Ovary (tissue), 9 donors: ENCODE results near the gene GSTT4. TPM values are rescaled to one million over a fixed set of nuclear protein-coding genes. Genes with fewer than 3 reads are reported as not detected.
A peak's percentile ranks its signal among the peaks of the same experiment; 100 is the strongest.
"Not testable (repeated sequence)": the region's sequence is repeated elsewhere in the genome, so short reads cannot be mapped to it uniquely, and the experiment has no call there.

Experiments
- DNase-seq, 5 donors: peaks; one replicate each; pipeline ENCODE4 v3.0.0-alpha.2; 2019 to 2020
- H3K27ac ChIP-seq, 2 donors: fragments of 200-600 bp; one replicate each; pipeline versions ENCODE4 v1.5.1 to v1.8.0; 2019 to 2022
- H3K27me3 ChIP-seq: fragments of 200-600 bp; one replicate; pipeline ENCODE4 v1.8.0; 2022
- H3K36me3 ChIP-seq: fragments of 200-600 bp; sonication (generic); one replicate; pipeline ENCODE4 v1.5.1; 2019
- H3K4me1 ChIP-seq: one replicate; pipeline ENCODE4 v1.8.1; 2013; ENCODE audit warnings: mild to moderate bottlenecking, moderate library complexity; ENCODE audit not compliant: insufficient read depth
- H3K4me3 ChIP-seq: fragments of 200-600 bp; sonication (generic); one replicate; pipeline ENCODE4 v1.5.1; 2017
- H3K9me3 ChIP-seq, 2 donors: fragments of 200-600 bp in 1 of 2; sonication (generic) in 1 of 2; one replicate each; pipeline versions ENCODE4 v1.5.1 to v1.8.1; 2013 to 2019; ENCODE audit warnings: mild to moderate bottlenecking in 1 of 2, moderate library complexity in 1 of 2
- EP300 ChIP-seq: sonication (generic); formaldehyde crosslinking; IDR thresholded peaks from one replicate; pipeline ENCODE4 v1.6.1; 2017; ENCODE audit warnings: antibody characterized with exemption
- WGBS, 3 donors: extraction: QIAGEN DNeasy Blood & Tissue Kit in 1 of 3; methylation state at CpG; one replicate each; pipeline versions ENCODE4 v1.1.5 to v1.1.7; 2013 to 2017; 5-methylcytosine and 5-hydroxymethylcytosine counted together
- intact Hi-C, 4 donors: fragments of 100-400 bp; cut with DNase I; formaldehyde crosslinking; loops; one replicate each; pipeline versions ENCODE4 v1.11.0 to v1.15.1; 2022 to 2023
- polyA plus RNA-seq, 2 donors: library from polyadenylated mRNA; stranded (reverse); fragments of 200-250 nt in 1 of 2; fragments of 350-450 nt in 1 of 2; fragmentation: Illumina TruSeq in 1 of 2; extraction: RNeasy Lipid Tissue Mini Kit (QIAGEN cat#74804) in 1 of 2; gene quantifications; one replicate each; pipeline ENCODE4 v1.2.3, GENCODE V29; 2013 to 2014
- total RNA-seq, 7 donors: library from RNA; depleted of rRNA in 2 of 7; stranded (reverse); fragments of >200 nt in 2 of 7; fragmentation: NEBNext Ultra II Directional in 3 of 7; extraction: Animal tissue kit (Norgen Biotek cat#: 25700) in 3 of 7; gene quantifications; one replicate each; pipeline versions ENCODE4 v1.1.0 to v1.2.4, GENCODE V29; 2016 to 2023
- TF ChIP-seq, protein P1 (sequence below), 3 donors: fragments of 450-650 bp in 2 of 3; fragments of 200-600 bp in 1 of 3; IDR thresholded peaks; one replicate each; pipeline versions ENCODE4 v1.5.1 to v1.8.0; 2016 to 2022; ENCODE audit warnings: antibody characterized with exemption in 3 of 3, mild to moderate bottlenecking in 1 of 3
- donor health status: DM: no; HTN: no; CAD: no; lungs with moderate emphysema.
- donor health status: DM: no; HTN: no; CAD: no.
- donor health status: Bipolar disorder and iron deficiency.
- donor health status: DM: yes; HTN: yes; CAD: no.
- donor health status: DM: no; HTN: no; CAD: no.
- donor health status: DM: yes; HTN: yes; CAD: no.

Gene GSTT4
- total and polyA plus RNA-seq, 9 donors = not detected

DNA sequence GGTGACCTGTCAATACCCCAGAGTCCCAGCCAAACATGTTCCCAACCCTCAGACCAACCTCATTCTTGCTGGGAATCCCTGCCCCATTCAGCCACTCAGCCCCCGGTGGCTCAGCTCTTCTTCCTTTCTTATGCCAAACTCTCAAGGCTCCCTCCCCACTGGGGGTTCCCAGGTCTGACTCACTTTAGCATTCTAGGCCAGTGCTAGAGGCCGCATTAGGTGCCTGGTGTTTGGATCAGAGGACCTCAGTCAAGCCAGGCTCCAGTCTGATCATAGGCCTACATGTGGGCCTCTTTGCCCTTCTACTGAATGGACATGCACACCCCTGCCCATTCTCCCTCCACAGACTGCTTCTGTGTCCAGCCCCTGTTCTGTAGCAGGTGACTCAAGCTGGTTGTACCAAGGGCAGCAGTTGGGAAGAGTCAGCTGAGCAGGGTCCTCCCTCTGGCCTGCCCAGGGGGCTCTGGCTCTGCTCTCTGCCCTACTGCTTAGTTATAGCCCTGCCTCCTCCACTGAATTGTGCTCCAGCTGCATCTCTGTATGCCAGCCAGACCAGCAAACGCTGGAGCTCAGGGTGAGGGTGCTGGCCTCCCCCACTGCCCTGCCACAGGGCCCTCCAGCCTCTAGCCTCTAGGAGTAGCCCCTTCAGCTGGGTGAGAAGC, 15.5 kb downstream of the GSTT4 start:
- H3K27me3 ChIP-seq, DNase-seq, H3K9me3 ChIP-seq, H3K4me1 ChIP-seq, H3K36me3 ChIP-seq, H3K4me3 ChIP-seq, H3K27ac ChIP-seq, intact Hi-C loops: not testable (repeated sequence)
- WGBS, 3 donors = 57 to 89% (median 88%) methylated on average over 1 to 2 of the region's 3 CpGs

DNA sequence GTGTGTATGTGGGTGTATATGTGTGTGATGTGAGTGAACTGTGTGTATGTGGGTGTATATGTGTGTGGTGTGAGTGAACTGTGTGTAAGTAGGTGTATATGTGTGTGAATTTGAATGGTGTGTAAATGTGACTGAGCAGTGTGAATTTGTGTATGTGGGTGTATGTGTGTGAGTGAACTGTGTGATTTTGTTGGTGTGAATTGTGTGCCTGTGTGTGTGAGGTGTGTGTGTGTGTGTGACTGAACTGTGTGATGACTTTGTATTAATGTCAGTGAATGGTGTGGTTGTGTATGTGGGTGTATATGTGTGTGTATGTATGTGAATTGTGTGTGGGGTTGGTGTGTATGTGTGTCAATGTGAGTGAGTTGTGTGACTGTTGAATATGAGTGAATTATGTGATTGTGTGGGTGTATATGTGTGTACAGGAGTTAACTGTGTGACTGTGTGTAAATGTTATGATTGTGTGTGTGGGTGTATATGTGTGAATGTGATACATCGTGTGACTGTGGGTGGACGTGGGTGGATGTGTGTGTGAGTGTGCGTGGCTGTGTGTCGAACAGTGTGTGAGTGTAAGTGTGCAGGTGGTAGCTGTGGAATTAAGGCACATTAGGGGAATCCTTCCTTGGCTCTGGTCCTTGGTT, 18.6 kb downstream of the GSTT4 start:
- intact Hi-C loops, H3K4me1 ChIP-seq, H3K27ac ChIP-seq, DNase-seq, H3K27me3 ChIP-seq, H3K9me3 ChIP-seq, H3K4me3 ChIP-seq, H3K36me3 ChIP-seq: not testable (repeated sequence)
- 75% methylated on average over 4 of the region's 4 CpGs; no CpG with 5 or more reads in 2 of the 3 donors for WGBS, 3 donors

GRCh38 chr22:23986089-23986488, 19.2 kb downstream of the GSTT4 start:
- intact Hi-C loops, DNase-seq: not testable (repeated sequence)

DNA sequence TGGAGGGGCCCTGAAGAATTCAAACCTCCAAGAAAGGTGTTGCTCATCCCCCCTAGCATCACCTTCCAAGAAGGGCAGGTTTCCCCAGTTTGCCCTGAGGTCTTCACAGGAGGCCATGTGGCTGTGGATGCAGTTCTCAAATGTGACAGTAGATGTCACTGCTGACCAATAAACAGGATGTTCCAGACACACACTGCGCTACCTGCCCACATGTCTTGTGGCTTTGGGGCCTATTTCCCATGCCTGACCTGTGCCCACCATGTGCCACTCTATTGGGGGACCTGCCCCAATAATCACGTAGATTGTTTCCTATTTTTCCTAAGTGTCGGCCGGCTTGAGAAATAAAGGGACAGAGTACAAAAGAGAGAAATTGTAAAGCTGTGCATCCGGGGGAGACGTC, 20.8 kb downstream of the GSTT4 start:
- TF ChIP-seq EP300 = no peak
- TF ChIP-seq, protein P1, sequence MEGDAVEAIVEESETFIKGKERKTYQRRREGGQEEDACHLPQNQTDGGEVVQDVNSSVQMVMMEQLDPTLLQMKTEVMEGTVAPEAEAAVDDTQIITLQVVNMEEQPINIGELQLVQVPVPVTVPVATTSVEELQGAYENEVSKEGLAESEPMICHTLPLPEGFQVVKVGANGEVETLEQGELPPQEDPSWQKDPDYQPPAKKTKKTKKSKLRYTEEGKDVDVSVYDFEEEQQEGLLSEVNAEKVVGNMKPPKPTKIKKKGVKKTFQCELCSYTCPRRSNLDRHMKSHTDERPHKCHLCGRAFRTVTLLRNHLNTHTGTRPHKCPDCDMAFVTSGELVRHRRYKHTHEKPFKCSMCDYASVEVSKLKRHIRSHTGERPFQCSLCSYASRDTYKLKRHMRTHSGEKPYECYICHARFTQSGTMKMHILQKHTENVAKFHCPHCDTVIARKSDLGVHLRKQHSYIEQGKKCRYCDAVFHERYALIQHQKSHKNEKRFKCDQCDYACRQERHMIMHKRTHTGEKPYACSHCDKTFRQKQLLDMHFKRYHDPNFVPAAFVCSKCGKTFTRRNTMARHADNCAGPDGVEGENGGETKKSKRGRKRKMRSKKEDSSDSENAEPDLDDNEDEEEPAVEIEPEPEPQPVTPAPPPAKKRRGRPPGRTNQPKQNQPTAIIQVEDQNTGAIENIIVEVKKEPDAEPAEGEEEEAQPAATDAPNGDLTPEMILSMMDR (IDR thresholded peaks at IDR 0.05) = peak in 2 of 3 donors; percentile 28 to 57
- Histone ChIP-seq H3K36me3 (no peaks in the 10 kb centered on the region), H3K27ac (no peak overlapping the region), H3K4me1 (no peaks in the 10 kb centered on the region), H3K9me3 (no peaks in the 10 kb centered on the region), H3K27me3 (no peaks in the 10 kb centered on the region), H3K4me3 (no peak overlapping the region)
- intact Hi-C loops = no loop called here
- peak in 1 of 5 donors; percentile 59 for DNase-seq
- WGBS, 3 donors = 44% methylated on average over 5 of the region's 6 CpGs; no CpG with 5 or more reads in 2 of the 3 donors

More at GRCh38 chr22:23986089-23986488, 19.2 kb downstream of the GSTT4 start:
- H3K4me1 ChIP-seq, H3K27ac ChIP-seq, H3K27me3 ChIP-seq, H3K9me3 ChIP-seq, H3K4me3 ChIP-seq, H3K36me3 ChIP-seq: not testable (repeated sequence)
- 89% methylated on average over 8 of the region's 8 CpGs; no CpG with 5 or more reads in 2 of the 3 donors for WGBS, 3 donors

GRCh38 chr22:23980567-23980966, 24.7 kb downstream of the GSTT4 start:
- H3K36me3 ChIP-seq, DNase-seq, H3K27me3 ChIP-seq, H3K4me1 ChIP-seq, H3K27ac ChIP-seq, intact Hi-C loops, H3K9me3 ChIP-seq, H3K4me3 ChIP-seq: not testable (repeated sequence)
- WGBS, 3 donors = 26 to 29% methylated on average over 5 to 6 of the region's 7 CpGs; no CpG with 5 or more reads in 1 of the 3 donors

- H3K27me3 ChIP-seq, DNase-seq, H3K4me1 ChIP-seq, H3K9me3 ChIP-seq, intact Hi-C loops, H3K36me3 ChIP-seq, H3K4me3 ChIP-seq, H3K27ac ChIP-seq: not testable (repeated sequence)
- no CpG with 5 or more reads among the region's 41 CpGs for WGBS, 3 donors
Measured at GRCh38 chr22:23979557-23980240, 25.6 kb downstream of the GSTT4 start, which contains the start of gene GSTT2. GSTT2 (plus strand) TSS chr22:23980134.

- H3K9me3 ChIP-seq, H3K4me3 ChIP-seq, H3K27me3 ChIP-seq, intact Hi-C loops, H3K4me1 ChIP-seq, H3K27ac ChIP-seq, H3K36me3 ChIP-seq, DNase-seq: not testable (repeated sequence)
- WGBS, 3 donors = 91% methylated on average over 7 of the region's 12 CpGs; no CpG with 5 or more reads in 2 of the 3 donors
Measured at GRCh38 chr22:23977304-23977703, 27.9 kb downstream of the GSTT4 start.

- H3K36me3 ChIP-seq, DNase-seq, H3K27ac ChIP-seq, H3K27me3 ChIP-seq, H3K4me1 ChIP-seq, H3K9me3 ChIP-seq, H3K4me3 ChIP-seq: not testable (repeated sequence)
- WGBS, 3 donors = 17 to 20% methylated on average over 6 to 8 of the region's 27 CpGs; no CpG with 5 or more reads in 1 of the 3 donors
- intact Hi-C loops = loop anchor here in 2 of 4 donors (5.0 kb wide), 2 partner anchors 43 to 48 kb away; no protein-coding TSS in a partner anchor
Measured at GRCh38 chr22:23974836-23975352, 30.4 kb downstream of the GSTT4 start.

DNA sequence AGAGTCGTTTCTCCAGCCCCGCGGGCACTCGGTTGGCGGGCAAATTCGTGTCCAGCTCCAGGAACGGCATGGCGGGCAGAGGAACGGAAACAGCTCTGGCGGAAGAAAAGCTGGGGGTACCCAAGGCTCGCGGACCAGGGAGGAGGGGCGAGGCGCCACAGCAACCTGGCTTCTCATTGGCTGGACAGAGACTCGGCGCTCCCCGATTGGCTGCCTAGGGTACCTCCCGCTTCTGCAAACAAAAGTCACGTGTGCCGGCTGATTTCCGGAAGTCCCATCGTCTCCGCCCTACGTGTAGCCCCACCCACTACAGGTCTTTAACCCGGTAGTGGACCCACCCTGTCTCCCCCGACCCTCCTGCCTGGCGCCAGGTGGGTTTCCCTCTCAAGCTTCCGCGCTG, 30.9 kb downstream of the GSTT4 start, which contains the start of gene DDT:
TSS of gene DDT (minus strand) at position 97 of the 400 bp plus-strand sequence. CDS start at position 70, 27 bp downstream.
- not testable (repeated sequence) for H3K27ac ChIP-seq, H3K9me3 ChIP-seq, H3K4me1 ChIP-seq, H3K4me3 ChIP-seq, H3K27me3 ChIP-seq, DNase-seq, H3K36me3 ChIP-seq
- WGBS, 3 donors = no CpG with 5 or more reads among the region's 29 CpGs
- intact Hi-C loops = loop anchor here in 2 of 4 donors (5.0 kb wide), 2 partner anchors 42 to 47 kb away; no protein-coding TSS in a partner anchor

DNA sequence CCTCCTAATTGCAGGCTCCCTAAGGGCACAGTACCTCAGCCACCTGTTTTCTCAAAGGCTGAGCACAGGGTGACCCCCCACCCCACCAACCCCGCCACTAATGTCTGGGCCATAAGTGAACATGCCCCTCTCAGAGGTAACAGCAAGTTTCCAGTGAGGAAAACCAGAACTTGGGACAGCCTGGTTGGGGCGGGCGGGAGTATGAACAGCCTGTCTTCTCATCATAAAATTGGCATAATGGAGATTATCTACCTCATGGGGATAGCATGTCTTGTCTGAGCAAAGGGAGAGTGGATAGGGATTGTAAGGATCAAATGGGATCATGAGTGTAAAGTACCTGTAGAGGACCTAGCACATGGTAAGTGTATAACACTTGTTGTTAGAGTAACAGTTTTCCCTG, 33.3 kb downstream of the GSTT4 start:
- H3K4me1 ChIP-seq, H3K27ac ChIP-seq, DNase-seq, H3K27me3 ChIP-seq, H3K9me3 ChIP-seq, H3K4me3 ChIP-seq, H3K36me3 ChIP-seq: not testable (repeated sequence)
- intact Hi-C loops = loop anchor here in 2 of 4 donors (5.0 kb wide), 2 partner anchors 40 to 45 kb away; no protein-coding TSS in a partner anchor
- 91 to 98% (median 91%) methylated on average over 3 of the region's 3 CpGs for WGBS, 3 donors
